NCI-H187 (cell line): ENCODE data around the gene ZNF543.
A peak's percentile ranks its signal among the peaks of the same experiment; 100 is the strongest.
"Not testable (repeated sequence)": the region's sequence is repeated elsewhere in the genome, so short reads cannot be mapped to it uniquely, and the experiment has no call there.

Experiments used
- DNase-seq, 2 experiments: peaks; one replicate each; lab custom pipeline; 2025; lab: John Stamatoyannopoulos, UW

ZNF543 gene

DNA sequence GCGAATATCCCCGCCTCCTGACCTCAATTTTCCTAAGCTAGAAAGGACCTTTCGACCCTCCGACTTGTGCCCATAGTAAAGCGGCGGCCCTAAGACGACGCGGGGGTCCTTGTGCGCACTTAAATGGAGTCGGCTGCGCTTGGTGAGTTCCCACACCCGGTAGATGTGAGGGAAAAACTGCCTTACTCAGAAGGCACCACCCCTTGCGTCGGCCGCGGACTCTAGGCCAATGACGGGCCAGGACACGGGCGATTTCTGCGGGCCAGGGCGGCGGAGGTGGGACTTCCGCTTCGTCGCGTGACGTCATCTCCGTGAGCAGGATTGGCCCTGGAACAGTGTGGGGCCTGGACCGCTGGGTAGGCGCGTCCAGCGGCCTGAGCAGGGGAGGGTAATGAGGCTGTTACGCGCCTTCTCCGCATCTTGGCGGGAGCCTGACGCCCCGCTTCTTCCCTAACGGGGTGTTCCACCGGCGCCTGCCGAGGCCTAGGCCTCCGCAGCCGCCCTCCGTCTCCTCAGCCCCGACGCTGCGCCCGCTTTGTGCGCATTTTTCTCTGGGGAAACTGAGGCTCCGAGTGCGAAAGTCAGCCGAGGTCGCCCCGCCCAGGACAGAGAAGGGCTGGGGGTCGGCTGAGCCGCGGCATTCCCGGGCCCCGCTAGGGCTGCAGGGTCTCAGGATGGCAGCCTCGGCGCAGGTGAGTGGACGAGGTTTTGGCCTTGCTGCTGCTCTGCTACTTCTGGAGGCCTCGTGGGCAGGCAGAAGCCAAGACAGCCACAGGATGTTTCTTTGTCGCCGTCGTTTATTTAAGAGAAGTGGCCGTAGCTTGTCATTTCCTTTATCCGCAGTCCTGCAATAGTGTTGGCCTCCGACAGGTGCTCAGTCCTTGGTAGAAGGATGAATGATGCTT lies at the start of gene ZNF543:
Gene ZNF543, plus strand, starts transcription at position 293 of the 905 bp plus-strand sequence. Its CDS starts 382 bp downstream, at position 675.
- DNase-seq: peak; percentile 89 to 94

DNA sequence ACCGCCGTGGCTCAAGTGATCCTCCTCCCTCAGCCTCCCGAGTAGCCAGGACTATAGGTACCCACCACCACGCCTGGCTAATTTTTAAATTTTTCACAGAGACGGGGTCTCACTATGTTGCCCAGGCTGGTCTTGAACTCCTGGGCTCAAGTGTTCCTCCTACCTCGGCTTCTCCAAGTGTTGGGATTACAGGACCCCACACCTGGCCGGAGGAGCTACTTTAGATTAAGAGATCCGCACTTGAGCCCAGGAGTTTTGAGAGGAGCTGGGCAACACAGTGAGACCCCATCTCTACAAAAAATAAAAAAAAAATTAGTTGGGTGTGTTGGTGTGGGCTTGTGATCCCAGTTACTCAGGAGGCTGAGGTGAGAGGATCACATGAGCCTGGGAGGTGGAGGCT lies 49.0 kb upstream of the ZNF543 start:
- no peak for DNase-seq

DNA sequence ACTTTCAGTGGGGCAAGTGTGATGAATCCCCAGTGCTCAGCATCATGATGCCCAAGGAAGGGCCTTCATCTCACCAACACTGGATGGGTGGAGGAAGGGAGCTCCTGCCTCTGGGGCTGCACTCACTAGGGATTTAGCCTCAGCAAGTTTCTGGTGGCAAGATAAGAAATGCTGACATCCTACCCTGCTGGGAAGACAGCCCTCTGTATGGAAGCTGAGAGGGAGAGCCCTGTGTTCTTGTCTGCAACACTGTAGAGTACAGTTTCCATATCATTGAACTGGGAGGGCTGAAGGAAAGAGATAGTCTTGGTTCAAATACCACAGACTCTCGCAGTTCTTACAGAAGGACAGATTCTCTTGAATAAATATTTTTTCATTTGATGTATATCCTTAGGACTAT lies 47.3 kb upstream of the ZNF543 start:
- DNase-seq: no peak

DNA sequence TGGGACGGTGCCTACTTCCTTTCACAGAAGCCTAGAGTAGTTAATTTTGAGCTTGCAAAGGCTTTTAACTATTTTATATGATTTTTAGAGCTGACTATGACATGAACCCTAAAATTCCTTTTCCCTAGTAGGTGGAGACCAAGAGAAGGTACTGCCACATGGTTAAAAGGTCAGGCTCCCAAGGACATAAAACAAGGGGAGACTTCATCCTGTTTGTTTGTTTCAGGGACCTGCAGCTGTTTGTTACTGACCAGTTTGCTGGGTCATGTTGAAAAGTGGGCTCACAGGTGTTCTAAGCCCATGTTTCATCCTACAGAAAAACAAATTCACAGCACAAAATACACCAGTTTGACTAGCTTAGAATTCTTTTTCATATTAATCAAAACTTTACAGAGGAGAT lies 43.8 kb upstream of the ZNF543 start:
- no peak for DNase-seq

DNA sequence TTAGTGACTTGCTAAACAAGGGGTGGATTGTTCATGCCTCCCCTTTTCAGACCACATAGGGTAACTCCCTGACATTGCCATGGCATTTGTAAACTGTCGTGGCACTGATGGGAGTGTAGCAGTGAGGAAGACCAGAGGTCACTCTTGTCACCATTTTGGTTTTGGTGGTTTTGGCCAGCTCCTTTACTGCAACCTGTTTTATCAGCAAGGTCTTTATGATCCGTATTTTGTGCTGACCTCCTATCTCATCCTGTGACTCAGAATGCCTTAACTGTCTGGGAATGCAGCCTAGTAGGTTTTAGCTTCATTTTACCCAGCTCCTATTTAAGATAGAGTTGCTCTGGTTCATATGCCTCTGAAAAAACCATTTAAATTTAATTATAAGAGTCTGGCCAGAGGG lies 41.8 kb upstream of the ZNF543 start:
- not testable (repeated sequence) for DNase-seq

DNA sequence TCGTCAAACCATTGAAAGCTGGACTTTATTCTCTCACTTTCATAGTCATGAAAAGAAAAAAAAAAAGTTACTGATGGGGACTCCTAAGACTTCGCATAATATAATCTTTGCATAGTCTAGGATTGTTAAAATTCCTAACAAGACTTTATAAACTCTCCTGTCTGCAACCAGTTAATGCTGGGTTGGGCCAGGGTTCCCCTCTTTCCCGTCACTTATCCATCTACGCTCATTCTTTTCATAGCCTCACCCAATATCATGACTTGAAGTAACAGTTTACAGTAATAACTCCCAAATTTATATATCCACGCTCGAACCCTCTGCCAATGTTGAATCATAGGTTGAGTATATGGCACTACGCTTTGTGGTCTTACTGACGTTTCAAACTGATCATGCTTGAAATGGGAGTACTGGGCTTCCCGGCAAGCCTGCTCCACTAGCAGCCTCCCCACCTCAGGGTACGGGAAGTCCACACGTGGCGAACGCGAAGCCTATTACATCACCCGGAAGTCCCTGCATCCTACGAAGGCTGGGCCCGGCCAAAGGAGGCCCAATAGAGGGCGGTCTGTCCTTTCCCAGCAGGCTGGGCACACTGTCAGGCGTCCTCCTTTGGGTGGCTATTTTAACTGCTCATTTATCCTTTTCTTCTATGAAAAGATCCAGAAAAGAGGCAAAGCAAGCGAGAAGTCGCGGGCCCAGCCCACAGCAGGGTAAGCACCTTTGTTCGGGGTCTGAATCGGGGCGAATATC lies 40.7 kb upstream of the ZNF543 start:
- DNase-seq: peak; percentile 70 to 89

DNA sequence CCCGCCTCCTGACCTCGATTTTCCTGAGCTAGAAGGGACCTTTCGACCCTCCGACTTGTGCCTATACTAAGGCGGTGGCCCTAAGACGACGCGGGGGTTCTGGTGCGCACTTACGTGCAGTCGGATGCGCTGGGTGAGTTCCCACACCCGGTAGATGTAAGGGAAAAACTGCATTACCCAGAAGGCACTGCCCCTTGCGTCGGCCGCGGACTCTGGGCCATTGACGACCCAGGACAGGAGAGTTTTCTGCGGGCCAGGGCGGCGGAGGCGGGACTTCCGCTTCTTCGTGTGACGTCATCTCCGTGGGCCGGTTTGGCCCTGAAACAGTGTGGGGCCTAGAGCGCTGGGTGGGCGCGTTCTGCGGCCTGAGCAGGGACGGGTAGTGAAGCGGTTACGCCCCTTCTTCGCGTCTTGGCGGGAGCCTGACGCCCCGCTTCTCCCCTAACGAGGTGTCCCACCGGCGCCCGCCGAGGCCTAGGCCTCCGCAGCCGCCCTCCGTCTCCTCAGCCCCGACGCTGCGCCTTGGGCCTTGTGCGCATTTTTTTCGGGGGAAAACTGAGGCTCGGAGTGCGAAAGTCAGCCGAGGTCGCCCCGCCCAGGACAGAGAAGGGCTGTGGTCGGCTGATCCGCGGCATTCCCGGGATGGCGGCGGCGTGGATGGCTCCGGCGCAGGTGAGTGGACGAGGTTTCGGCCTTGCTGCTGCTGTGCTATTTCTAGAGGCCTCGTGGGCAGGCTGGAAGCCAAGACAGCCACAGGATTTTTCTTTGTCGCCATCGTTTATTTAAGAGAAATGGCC lies 39.9 kb upstream of the ZNF543 start, which contains the start of gene ZNF460:
Gene ZNF460, plus strand, starts transcription at position 321 of the 797 bp plus-strand sequence. Its CDS starts 322 bp downstream, at position 643.
- DNase-seq: peak; percentile 94 to 97

DNA sequence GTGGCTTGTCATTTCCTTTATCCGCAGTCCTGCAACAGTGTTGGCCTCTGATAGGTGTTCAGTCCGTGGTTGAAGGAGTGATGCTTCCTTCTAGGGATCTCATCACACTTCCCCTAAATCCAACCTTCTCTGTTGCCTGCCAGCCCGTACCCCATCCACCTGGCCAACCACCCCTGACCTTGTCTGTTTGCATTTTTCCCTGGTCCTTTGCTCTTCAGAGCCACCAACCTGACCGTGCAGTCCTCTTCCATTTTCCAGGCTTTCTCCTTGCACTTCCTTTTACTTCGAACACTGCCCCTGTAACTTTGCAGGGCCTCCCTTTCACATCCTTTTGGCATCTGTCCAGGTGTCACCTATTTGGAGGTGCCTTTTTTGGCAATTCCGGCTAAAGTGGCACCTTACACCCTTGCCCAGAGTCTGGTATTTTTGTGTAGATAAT lies 39.3 kb upstream of the ZNF543 start:
- no peak for DNase-seq

DNA sequence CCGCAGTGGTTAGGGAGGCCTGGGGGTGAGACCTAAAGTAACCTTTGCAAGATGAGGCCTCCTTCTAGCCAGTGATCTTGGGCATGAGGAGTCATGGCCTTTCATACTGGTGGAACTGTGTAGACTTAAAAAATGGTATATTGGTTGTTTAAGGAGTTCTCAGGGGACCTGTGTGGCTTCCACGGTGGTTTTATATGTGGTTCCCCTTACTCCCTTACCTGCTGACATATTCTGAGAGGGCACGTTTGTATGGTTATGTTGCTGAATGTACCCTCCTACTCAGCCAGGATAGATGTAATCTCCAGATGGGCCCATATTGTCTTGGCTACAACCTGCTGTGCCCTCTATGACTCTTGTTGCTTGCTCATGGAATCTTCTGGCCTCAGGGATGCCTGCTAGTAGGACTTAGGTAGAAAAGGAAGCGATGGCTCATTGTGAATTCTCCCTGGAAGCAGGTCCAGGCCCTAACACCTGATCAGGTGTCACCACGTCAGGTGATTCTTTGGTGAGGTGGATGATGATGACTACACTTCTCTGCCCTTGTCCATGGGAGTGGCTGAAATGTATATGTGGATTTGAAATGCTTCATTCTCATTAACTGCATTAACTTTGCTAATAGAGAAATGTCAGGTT lies 38.1 kb upstream of the ZNF543 start:
- no peak for DNase-seq

DNA sequence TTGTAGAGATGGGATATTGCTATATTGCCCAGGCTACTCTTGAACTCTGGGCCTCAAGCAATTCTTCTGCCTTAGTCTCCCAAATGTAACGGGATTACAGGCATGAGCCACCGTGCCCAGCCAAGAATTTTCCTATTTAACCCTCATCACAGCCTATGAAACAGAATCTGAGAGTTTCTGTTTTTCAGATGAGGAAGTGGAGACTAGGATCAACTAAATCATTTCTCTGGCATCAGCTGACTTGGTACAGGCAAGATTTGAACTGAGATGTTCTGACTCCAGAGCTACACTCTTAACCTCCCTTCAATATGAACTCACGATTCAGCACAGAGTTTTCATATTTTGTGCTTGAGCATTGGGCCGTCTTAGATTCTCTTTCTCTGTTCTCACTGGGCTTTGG lies 31.9 kb upstream of the ZNF543 start:
- no peak for DNase-seq

DNA sequence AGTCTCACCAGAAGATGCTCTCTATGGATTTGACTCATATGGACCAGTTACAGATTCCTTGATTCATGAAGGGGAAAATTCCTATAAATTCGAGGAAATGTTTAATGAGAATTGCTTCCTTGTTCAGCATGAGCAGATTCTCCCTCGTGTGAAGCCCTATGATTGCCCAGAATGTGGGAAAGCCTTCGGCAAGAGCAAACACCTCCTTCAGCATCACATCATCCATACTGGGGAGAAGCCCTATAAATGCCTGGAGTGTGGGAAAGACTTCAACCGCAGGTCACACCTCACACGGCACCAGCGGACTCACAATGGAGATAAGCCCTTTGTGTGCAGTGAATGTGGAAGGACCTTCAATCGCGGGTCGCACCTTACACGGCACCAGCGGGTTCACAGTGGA lies 29.3 kb upstream of the ZNF543 start:
- no peak for DNase-seq

DNA sequence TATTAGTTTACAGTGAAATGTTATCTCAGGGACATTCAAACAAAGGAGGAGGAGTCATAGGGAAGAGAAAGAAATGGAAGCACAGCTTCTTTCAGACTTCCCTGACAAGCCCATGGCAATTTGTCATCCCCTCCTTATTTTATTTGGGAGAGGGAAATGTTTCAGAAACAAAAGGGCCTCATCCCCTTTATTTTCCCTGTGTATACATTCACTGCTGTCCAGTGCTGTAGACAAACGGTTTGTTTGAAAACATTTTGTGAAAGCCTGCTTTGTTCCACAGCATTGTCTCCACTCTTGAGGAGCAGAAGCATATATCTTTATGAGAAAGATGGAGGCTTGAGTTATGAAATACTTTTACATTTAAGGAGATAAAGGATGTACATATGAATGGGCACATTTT lies 27.7 kb upstream of the ZNF543 start:
- DNase-seq: no peak

DNA sequence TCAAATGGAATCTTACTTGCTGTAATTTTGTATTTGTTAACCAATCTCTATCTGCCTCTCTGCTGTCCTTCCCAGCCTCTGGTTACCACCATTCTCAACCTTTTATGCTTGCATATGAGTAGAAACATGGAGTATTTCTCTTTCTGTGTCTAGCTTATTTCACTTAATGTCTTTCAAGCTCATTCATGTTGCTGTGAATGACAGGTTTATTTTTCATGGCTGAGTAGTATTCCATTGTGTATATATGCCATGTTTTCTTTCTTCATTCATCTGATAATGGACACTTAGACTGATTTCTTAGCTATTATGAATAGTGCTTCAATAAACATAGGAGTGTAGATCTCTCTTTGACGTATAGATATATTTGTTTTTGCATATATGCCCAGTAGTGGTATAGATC lies 26.6 kb upstream of the ZNF543 start:
- DNase-seq: no peak

DNA sequence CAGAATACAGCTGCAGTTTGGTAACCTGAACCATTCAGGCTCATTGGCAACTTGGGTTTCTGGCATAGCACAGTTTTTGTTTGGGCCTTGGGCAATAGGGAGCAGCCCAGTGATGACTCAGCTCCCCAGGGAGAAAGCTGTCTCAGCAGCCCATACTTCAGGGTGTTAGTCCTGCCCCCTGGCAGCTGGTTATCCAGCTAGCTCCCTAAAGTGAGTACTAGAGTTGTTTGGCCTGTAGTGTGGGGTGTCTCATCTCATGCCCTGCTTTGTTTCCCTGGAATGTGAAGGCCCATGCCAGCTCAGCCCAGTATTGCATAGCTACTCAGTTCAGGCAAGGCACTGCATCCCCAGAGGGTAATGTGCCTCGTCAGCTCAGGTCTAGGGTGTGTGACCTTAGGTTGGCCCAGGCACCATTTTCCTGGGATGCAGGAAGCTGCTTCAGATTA lies 18.2 kb upstream of the ZNF543 start:
- DNase-seq: no peak

DNA sequence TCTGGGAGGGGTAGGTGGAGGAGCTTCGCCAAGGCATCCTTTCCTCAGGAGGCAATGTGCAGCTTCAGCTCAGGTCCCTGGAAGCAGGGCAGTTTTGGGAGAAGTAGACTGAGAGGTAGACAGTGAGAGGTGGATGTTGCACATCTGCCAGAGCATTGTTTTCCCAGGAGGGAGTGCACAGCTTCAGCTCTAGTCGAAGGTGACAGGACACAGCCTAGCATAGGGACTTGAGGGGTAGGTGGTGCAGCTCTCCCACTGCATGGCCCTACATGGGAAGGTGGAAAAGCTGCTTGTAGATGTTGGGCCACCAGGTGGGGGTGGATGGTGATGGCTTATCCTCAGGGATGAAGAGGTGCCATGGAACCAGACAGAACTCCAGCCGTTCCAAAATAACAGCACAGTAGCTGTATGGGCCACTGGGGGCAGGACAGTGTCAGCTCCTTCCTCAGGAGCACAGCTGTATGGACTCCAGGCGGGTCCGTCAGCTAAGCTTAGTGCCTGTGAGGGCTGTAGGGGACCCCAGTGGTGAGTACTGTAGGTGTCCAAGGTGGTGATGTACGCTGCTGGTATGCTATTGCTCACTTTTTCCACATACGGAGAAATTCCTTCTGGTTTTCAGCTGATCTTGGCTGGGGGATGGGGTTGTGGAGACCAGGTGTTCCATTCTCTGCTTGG lies 17.4 kb upstream of the ZNF543 start:
- no peak for DNase-seq

DNA sequence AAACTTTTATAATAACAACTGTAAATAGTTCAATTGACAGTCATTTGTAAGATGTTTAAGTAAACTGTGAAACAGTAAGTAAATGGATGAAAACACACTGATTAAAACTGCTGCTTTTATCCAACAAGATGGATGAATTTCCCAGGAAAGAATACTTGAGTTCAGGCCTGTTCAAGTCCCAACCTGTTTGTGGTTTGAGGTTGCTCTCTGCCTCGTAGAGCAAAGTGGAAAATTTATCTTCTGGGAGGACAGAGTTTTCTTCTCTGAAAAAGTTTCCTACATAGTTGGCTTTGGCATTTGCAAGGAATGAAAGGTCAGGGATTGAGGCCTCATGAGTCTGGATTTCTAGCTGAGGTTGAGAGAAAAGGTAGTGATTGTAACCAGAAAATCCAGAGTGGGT lies 15.2 kb upstream of the ZNF543 start:
- no peak for DNase-seq

DNA sequence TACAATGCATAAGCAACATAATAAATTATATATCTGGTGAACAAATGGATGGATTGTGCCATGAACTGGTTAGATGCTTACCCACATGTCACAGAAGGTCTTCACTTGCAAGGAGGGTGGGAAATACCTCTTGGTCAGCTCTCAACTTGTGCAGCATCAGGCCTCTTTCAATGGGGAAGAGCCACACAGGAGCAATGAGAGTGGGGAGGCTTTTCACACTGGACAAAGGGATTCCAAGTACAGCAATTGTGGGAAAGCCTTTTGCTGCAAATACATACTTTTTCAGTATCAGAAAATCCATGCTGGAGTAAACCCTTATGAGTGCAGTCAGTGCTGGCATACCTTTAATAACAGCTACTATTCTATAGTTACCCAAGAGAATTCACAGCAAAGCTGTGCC lies 11.8 kb upstream of the ZNF543 start:
- no peak for DNase-seq

DNA sequence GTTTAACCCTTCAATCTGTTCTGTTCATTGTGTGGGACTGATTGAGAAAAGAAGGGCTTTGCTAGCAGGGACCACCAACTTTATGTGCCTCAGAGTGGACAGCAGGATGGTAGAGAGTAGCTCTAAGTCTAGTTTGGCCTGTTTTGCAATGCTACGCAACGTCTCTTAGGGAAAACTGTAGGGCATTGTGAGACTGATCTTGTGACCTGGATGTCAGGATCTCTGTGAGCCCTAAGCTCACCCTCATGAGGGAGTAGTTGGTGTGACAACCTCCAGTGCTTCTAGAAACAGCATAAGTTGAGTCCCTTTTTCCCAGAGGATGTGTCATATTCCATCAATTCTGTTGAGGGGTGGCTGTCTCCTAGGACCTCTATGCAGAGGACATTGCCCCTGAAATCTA lies 9.5 kb upstream of the ZNF543 start:
- DNase-seq: no peak

DNA sequence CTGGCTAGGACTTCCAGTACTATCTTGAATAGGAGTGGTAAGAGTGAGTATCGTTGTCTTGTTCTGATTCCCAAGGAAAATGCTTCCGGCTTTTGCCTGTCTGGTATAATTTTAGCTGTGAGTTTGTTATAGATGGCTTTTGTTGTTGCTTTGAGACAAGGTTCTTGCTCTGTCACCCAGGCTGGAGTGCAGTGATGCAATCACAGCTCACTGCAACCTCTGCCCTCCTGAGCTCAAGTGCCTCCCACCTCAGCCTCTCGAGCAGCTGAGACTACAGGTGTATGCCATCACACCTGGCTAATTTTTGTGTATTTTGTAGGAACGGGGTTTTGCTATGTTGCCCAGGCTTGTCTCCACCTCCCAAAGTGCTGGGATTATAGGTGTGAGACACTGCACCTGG lies 6.1 kb upstream of the ZNF543 start:
- no peak for DNase-seq

DNA sequence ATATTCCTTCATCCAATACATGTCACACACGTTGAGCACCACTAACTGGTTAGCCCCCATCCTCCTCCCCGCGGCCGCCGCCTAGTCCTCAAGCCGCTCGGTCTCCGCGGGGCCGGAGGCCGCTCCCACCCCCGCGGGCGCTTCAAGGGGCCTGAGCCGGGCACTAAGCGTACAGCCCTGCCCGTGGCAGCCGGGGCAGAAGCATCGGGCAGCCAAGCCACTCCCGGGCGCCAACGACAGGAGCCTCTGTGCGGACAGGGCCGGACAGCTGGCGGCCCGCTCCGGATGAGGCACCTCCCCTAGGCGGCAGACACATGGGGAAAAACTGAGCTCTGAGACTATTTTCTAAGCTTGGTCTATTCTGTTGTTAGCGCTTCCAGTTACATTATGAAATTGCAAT lies 2.8 kb upstream of the ZNF543 start:
- no peak for DNase-seq

DNA sequence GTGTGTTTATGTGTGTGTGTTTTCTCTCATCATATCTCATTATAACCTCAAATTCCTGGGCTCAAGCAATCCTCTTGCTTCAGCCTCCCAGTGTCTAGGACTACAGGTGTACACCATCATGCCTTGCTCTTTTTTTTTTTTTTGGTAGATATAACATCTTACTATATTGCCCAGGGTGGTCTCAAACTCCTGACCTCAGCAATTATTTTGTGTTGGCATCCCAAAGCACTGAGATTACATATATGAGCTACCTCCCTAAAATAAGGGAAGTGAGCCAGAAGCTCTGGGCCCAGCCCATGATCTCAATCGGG lies 448 bp upstream of the ZNF543 start:
- DNase-seq: no peak
